ENCODE measurements around the gene MAST4. TPM values are rescaled to one million over a fixed set of nuclear protein-coding genes. Genes with fewer than 3 reads are reported as not detected.

Gene MAST4
- total RNA-seq, 1 donor from 2014 or later = 56.9 TPM

- DNase-seq (no peak), ATAC-seq (no peak)
- intact Hi-C loops (cut with DNase I) = no loop called here
- no peak overlapping the region for H3K27ac ChIP-seq
- peaks cover 6% of the 10 kb centered on the region for H3K9me3 ChIP-seq
- H3K4me1 ChIP-seq = no peaks in the 10 kb centered on the region
- no peaks in the 10 kb centered on the region for H3K36me3 ChIP-seq
- H3K4me3 ChIP-seq = no peak overlapping the region
- H3K27me3 ChIP-seq (ENCODE audit: low read depth) = no peaks in the 10 kb centered on the region
- TF ChIP-seq, protein P1, sequence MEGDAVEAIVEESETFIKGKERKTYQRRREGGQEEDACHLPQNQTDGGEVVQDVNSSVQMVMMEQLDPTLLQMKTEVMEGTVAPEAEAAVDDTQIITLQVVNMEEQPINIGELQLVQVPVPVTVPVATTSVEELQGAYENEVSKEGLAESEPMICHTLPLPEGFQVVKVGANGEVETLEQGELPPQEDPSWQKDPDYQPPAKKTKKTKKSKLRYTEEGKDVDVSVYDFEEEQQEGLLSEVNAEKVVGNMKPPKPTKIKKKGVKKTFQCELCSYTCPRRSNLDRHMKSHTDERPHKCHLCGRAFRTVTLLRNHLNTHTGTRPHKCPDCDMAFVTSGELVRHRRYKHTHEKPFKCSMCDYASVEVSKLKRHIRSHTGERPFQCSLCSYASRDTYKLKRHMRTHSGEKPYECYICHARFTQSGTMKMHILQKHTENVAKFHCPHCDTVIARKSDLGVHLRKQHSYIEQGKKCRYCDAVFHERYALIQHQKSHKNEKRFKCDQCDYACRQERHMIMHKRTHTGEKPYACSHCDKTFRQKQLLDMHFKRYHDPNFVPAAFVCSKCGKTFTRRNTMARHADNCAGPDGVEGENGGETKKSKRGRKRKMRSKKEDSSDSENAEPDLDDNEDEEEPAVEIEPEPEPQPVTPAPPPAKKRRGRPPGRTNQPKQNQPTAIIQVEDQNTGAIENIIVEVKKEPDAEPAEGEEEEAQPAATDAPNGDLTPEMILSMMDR (IDR thresholded peaks at IDR 0.05) = no peak
Observed at GRCh38 chr5:66645039-66645438, 48.8 kb downstream of the MAST4 start.

GRCh38 chr5:66646570-66646969 lies 50.4 kb downstream of the MAST4 start:
- DNase-seq (no peak), ATAC-seq (peak; percentile 73 to 78)
- TF ChIP-seq, protein P1 (IDR thresholded peaks at IDR 0.05) = no peak
- Histone ChIP-seq H3K27ac (no peak overlapping the region), H3K4me1 (no peaks in the 10 kb centered on the region), H3K4me3 (no peak overlapping the region), H3K27me3 (ENCODE audit: low read depth) (no peaks in the 10 kb centered on the region), H3K9me3 (peaks cover 6% of the 10 kb centered on the region), H3K36me3 (no peaks in the 10 kb centered on the region)
- intact Hi-C loops (cut with DNase I) = no loop called here

DNA sequence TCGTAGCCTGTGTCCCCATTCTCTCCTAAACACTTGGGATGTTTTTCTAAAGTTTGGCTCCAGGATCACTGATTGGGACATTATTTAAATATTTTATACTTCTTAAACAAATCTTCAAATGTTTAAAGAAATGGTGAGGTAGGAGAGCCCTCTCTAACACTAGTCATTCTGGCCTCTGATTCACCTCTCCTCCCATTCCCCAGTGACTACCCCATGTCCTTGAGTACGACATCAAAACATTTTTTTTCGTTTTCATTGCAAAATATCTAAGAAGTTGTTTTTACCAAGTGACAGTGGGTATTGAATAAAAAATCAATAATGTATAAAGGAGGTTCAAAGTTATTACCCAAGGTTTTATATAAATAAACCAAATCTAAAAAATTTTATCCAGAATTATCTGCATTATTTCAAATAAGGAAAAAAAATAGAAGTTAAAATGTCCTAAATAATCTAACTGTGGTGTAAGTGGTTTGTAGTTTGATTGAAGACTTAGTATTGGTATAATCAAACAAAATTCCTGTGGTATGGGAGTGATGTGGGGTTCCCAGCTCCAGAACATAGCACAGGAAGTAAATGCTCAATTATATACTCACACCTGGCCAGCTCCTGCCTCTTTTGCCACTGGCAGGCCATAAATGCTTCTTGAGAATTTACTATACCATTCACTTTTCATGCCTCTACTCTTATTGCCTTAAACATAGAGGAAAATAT lies 51.1 kb downstream of the MAST4 start:
- TF ChIP-seq, protein P1 (IDR thresholded peaks at IDR 0.05) = no peak
- intact Hi-C loops (cut with DNase I) = no loop called here
- ATAC-seq = peak; percentile 54 to 71
- no peaks in the 10 kb centered on the region for H3K27me3 ChIP-seq (ENCODE audit: low read depth)
- no peaks in the 10 kb centered on the region for H3K9me3 ChIP-seq
- no peak for DNase-seq
- no peak overlapping the region for H3K27ac ChIP-seq
- H3K4me3 ChIP-seq = no peak overlapping the region
- H3K4me1 ChIP-seq = no peaks in the 10 kb centered on the region
- H3K36me3 ChIP-seq = no peaks in the 10 kb centered on the region

DNA sequence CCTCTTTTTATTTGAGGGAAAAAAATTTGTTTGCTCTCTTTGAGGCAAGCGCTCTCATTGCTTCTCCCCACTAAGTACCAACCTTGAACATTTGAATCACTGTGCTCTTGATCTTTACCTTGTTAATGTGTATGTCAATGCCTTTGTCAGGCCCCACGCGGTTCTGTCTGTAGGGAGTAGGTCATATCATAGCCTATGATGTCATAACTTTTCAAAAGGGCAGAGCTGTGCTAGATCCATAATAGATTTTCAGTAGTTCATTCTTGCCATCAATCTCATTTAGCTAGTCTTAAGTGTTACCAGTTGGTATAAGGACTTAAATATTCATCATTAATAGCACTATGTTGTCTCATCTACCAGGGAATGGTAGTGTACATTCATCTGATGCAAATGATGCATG lies 56.6 kb downstream of the MAST4 start:
- Histone ChIP-seq H3K27me3 (ENCODE audit: low read depth) (no peaks in the 10 kb centered on the region), H3K4me3 (no peak overlapping the region), H3K9me3 (no peaks in the 10 kb centered on the region), H3K4me1 (no peaks in the 10 kb centered on the region), H3K36me3 (no peaks in the 10 kb centered on the region), H3K27ac (no peak overlapping the region)
- ATAC-seq (no peak), DNase-seq (no peak)
- intact Hi-C loops (cut with DNase I) = no loop called here
- TF ChIP-seq, protein P1 (IDR thresholded peaks at IDR 0.05) = no peak

DNA sequence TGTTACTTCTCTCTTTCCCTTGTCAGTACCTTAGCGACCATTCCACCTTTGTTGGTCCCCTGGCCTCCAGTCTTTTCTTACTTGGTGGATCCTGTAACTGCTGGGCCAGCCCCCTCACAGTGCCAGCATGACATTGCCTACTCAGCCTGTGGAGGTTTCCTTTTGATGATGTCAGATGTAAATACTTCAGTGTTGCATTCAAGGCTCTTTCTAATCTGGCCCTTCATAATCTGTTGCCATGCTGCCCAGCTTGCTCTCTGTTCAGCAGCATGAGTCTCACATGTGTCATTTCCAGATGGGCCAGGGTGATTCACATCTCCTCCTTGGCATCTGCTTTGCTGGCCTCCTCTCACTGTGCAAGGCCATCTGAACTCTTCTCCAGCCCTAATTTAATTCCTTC lies 57.1 kb downstream of the MAST4 start:
- intact Hi-C loops (cut with DNase I) = no loop called here
- no peak for DNase-seq
- no peaks in the 10 kb centered on the region for H3K36me3 ChIP-seq
- no peaks in the 10 kb centered on the region for H3K4me1 ChIP-seq
- no peak overlapping the region for H3K27ac ChIP-seq
- H3K4me3 ChIP-seq = no peak overlapping the region
- H3K27me3 ChIP-seq (ENCODE audit: low read depth) = no peaks in the 10 kb centered on the region
- TF ChIP-seq, protein P1 (IDR thresholded peaks at IDR 0.05) = no peak
- peak in 1 of 2 donors; percentile 56 for ATAC-seq
- H3K9me3 ChIP-seq = no peaks in the 10 kb centered on the region
